Cerebellar nuclear complex (tissue), 1 donor: ENCODE data around the gene PARD3.
"Not testable (repeated sequence)": the region's sequence is repeated elsewhere in the genome, so short reads cannot be mapped to it uniquely, and the experiment has no call there.

Experiments
- DNase-seq, 2 experiments: peaks; one replicate each; lab custom pipeline; 2025; lab: John Stamatoyannopoulos, UW

The PARD3 gene

DNA sequence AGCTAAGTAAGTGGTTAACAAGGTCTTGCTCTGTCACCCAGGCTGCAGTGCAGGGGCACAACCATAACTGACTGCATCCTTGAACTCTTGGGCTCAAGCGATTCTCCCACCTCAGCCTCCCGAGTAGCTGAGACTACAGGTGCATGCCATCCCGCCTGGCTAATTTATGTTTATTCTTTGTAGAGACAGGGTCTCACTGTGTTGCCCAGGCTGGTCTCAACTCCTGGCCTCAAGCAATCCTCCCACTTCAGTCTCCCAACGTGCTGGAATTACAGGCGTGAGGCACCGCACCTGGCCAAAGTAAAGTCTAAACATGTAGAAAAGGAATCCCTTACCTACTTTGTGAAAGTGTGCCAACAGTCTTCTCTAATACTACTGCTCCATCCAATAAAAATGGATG, 17.9 kb downstream of the PARD3 start:
- DNase-seq = no peak

GRCh38 chr10:34796133-34796532, 19.0 kb downstream of the PARD3 start:
- no peak for DNase-seq

GRCh38 chr10:34795334-34795733, 19.8 kb downstream of the PARD3 start:
- no peak for DNase-seq

GRCh38 chr10:34794835-34795234, 20.3 kb downstream of the PARD3 start:
- no peak for DNase-seq

DNA sequence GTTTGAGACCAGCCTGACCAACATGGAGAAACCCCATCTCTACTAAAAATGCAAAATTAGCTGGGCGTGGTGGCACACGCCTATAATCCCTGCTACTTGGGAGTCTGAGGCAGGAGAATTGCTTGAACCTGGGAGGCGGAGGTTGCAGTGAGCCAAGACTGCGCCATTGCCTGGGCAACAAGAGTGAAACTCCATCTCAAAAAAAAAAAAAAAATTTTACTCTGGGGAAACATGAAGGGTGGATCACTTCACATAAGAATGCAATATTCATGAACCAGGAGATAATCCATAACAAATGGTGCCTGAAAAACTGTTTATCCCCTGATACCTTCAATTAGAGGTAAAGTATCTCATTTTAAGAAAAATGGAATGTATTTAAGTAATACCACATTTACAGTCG, 21.5 kb downstream of the PARD3 start:
- DNase-seq = not testable (repeated sequence)

GRCh38 chr10:34792881-34793280, 22.2 kb downstream of the PARD3 start:
- DNase-seq = no peak

- DNase-seq = no peak
These were observed 23.1 kb downstream of the PARD3 start for GRCh38 chr10:34791947-34792346.

GRCh38 chr10:34791228-34791627, 23.9 kb downstream of the PARD3 start:
- DNase-seq = no peak

GRCh38 chr10:34789966-34790506, 25.1 kb downstream of the PARD3 start:
- DNase-seq = no peak

GRCh38 chr10:34786464-34786863, 28.6 kb downstream of the PARD3 start:
- no peak for DNase-seq

GRCh38 chr10:34781711-34782110, 33.4 kb downstream of the PARD3 start:
- DNase-seq = no peak

DNA sequence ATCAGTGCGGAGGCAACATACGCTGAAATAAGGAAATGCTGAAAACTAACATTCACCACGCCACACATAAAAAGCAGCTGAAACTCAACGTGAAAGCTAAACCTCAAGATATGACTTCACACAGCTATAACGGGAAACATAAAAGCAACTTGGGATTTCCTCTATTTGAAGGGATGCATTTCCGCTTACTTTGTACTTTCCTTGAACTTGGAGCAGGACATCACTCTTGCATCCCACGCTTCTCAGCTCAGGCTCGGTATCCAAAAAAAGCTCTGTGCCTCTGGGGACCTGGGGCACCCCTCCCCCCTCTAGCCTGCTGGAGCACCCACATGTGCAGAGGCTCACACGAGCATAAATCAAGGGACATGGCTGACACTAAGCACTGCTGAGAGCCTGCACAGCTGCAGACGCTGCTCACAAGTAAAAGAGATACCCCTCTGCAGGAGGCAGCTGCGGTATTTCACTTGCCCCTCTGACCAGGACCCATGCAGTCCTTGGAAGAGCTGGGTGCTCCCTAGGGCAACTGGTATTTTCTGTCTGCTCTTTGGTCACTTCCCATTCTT, 34.2 kb downstream of the PARD3 start:
- no peak for DNase-seq

GRCh38 chr10:34778237-34778636, 36.9 kb downstream of the PARD3 start:
- DNase-seq = no peak

- DNase-seq = no peak
These were observed 38.9 kb downstream of the PARD3 start for GRCh38 chr10:34776090-34776690.

DNA sequence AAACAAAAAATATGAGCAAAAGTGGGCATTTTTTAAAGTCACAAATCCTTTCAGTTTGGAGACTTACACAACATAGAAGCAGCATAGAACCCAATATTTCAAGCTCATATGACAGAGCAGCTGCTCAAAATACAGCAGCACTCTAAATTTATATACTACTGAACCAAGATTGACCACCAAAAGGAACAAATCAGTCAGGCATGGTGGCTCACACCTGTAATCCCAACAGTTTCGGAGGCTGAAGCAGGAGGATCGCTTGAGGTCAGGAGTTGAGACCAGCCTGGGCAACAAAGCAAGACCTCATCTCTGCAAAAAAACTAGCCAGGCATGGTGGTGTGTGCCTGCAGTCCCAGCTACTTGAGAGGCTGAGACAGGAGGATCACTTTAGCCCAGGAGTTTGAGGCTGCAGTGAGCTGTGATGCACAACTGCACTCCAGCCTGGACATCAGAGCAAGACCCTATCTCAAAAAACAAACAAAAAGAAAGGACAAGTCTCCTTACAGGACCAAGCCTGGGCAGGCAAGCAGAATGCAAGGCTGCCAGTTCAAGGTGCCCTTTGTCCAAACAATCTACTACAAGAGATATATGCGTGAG, 40.0 kb downstream of the PARD3 start:
- DNase-seq = no peak

- DNase-seq = no peak
These were observed 41.2 kb downstream of the PARD3 start for GRCh38 chr10:34773636-34774630.

DNA sequence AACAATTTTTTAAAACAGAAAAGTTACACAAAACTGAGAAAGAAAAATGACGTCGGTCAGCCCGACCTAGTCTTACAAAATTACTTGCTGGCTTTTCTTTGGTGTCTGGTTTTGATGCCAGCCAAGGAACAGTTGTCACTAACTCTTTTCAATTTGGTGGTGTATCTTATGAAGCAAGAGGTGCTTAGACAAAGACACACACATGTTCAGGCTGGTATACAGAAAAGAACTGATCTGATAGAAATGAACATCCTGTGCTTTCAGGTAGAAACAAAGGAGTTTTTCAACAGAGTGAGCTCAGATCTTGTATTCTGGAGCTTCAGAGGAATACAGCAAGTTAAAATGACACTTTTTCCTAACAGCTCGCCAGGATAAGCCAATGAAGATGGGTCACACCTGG, 43.6 kb downstream of the PARD3 start:
- DNase-seq = no peak

DNA sequence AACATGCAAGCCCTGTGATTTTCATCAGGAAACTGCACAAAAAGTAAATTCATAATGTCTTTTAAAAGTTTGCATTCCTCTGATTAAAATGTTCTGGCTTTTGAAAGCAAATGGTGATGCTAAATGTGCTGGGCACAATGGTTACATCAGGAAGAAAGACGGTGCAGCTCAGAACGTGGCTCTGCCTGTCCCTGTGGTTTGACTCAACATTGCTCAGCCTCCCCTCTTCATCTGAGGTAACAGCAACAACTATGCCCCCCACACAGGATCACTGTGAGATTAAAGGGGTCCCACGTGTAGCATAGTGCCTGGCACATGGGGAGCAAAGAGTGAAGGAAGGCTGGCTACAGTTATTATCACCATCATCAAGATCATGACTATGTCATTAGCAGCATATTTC, 44.0 kb downstream of the PARD3 start:
- DNase-seq = no peak

- DNase-seq = no peak
These were observed 45.2 kb downstream of the PARD3 start for GRCh38 chr10:34769899-34770298.

DNA sequence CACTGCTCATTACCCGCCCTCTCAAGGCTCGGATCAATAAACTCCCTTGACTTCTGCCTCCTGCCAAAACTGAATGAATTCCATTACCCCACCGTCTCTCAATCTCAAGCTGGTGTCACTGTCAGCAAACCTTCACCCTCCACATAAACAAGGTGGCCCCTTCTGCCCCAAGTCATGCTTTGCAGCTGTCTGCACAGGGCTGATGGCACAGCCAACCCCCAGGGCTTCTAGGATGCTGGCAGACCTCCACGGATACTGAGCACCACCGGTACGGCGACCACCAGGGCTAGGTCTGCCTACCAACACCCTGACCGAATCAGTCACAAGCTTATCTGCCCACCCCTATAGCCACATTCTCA, 46.1 kb downstream of the PARD3 start:
- no peak for DNase-seq

GRCh38 chr10:34768261-34768971, 46.7 kb downstream of the PARD3 start:
- DNase-seq = no peak
